Kidney (tissue), 14 donors: ENCODE measurements around the gene MTCL1. TPM values are rescaled to one million over a fixed set of nuclear protein-coding genes. Genes with fewer than 3 reads are reported as not detected.

Source experiments
- DNase-seq, 5 donors: peaks; one replicate each; pipeline ENCODE4 v3.0.0-alpha.2; 2013 to 2020
- FAIRE-seq: peaks from 2 replicates; lab custom pipeline; 2012; peaks lifted over from hg19 to GRCh38; lab: Jason Lieb, UNC
- H3K27ac ChIP-seq, 2 donors: one replicate each; pipeline ENCODE4 v1.7.0; 2013; ENCODE audit warnings: low read depth in 2 of 2, low read length in 2 of 2, inconsistent platforms in 1 of 2
- H3K27me3 ChIP-seq: one replicate; pipeline ENCODE4 v1.7.1; 2013; ENCODE audit warnings: low read length, inconsistent platforms; ENCODE audit not compliant: control insufficient read depth, insufficient read depth
- H3K36me3 ChIP-seq, 3 donors: one replicate each; pipeline versions ENCODE4 v1.7.0 to v1.7.1; 2013; ENCODE audit warnings: low read length in 3 of 3, control low read depth in 1 of 3, inconsistent platforms in 1 of 3; ENCODE audit not compliant: insufficient read depth in 3 of 3, control insufficient read depth in 2 of 3
- H3K4me1 ChIP-seq, 3 donors: one replicate each; pipeline versions ENCODE4 v1.7.0 to v1.7.1; 2013; ENCODE audit warnings: low read length in 3 of 3, inconsistent platforms in 1 of 3, low read depth in 1 of 3; ENCODE audit not compliant: control insufficient read depth in 2 of 3, insufficient read depth in 2 of 3
- H3K4me3 ChIP-seq, 3 donors: one replicate each; pipeline versions ENCODE4 v1.7.0 to v1.8.1; 2013; ENCODE audit warnings: low read length in 3 of 3, control low read depth in 1 of 3, inconsistent platforms in 1 of 3
- H3K9ac ChIP-seq, 3 donors: one replicate each; pipeline versions ENCODE4 v1.7.0 to v1.7.1; 2013; ENCODE audit warnings: low read length in 3 of 3, control low read depth in 1 of 3, inconsistent platforms in 1 of 3
- H3K9me3 ChIP-seq, 3 donors: one replicate each; pipeline versions ENCODE4 v1.7.0 to v1.7.1; 2013; ENCODE audit warnings: low read length in 3 of 3, control low read depth in 1 of 3, inconsistent platforms in 1 of 3; ENCODE audit not compliant: control insufficient read depth in 2 of 3, insufficient read depth in 1 of 3
- intact Hi-C: fragments of 100-400 bp; cut with DNase I; formaldehyde crosslinking; loops from one replicate; pipeline ENCODE4 v1.11.1; 2022
- polyA plus RNA-seq: library from polyadenylated mRNA; stranded (reverse); fragments of 350-450 nt; fragmentation: Illumina TruSeq; extraction: RNeasy Lipid Tissue Mini Kit (QIAGEN cat#74804); gene quantifications from one replicate; pipeline ENCODE4 v1.2.3, GENCODE V29; 2014; ENCODE audit warnings: low read depth, low replicate concordance; ENCODE audit not compliant: insufficient read depth
- total RNA-seq: library from RNA; stranded (reverse); fragmentation: NEBNext Ultra II Directional; extraction: Animal tissue kit (Norgen Biotek cat#: 25700); gene quantifications from one replicate; pipeline ENCODE4 v1.2.1, GENCODE V29; 2021
- TF ChIP-seq, protein P1 (sequence below): IDR thresholded peaks from 3 replicates; pipeline ENCODE4 v1.5.1; 2012; ENCODE audit warnings: mild to moderate bottlenecking, moderate library complexity, borderline replicate concordance; ENCODE audit not compliant: insufficient read depth; ENCODE audit errors: extremely low read depth
- donor health status: control.
- donor health status: control.
- donor health status: control.
- donor health status: control.
- donor health status: control.
- donor health status: DM: yes; HTN: yes; CAD: no.
- donor health status: Normal renal cell carcinoma (clear cell type).

Gene MTCL1
- total and polyA plus RNA-seq, 2 donors from 2014 or later, result 2.5 to 15.3 TPM

DNA sequence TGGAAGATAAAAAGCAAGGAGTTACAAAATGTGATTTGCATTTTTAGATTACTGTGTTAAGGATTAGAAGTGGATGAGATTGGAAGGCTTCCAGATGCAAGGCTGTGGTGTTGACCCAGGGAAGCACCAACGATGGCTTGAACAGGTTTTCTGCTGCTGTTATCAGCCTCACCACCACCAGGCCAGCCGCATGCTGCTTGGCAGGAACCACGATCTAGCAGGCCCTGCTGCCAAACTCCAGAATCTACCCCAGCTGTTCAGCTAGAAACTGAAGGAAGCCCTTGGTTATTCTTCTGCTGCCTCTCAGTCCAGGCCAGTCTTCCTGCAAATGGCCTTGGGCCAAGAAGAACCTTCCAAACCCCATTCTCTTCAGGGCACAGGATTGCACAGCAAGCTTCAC, 133.9 kb downstream of the MTCL1 start:
- FAIRE-seq (no peak), DNase-seq (no peak)
- TF ChIP-seq, protein P1, sequence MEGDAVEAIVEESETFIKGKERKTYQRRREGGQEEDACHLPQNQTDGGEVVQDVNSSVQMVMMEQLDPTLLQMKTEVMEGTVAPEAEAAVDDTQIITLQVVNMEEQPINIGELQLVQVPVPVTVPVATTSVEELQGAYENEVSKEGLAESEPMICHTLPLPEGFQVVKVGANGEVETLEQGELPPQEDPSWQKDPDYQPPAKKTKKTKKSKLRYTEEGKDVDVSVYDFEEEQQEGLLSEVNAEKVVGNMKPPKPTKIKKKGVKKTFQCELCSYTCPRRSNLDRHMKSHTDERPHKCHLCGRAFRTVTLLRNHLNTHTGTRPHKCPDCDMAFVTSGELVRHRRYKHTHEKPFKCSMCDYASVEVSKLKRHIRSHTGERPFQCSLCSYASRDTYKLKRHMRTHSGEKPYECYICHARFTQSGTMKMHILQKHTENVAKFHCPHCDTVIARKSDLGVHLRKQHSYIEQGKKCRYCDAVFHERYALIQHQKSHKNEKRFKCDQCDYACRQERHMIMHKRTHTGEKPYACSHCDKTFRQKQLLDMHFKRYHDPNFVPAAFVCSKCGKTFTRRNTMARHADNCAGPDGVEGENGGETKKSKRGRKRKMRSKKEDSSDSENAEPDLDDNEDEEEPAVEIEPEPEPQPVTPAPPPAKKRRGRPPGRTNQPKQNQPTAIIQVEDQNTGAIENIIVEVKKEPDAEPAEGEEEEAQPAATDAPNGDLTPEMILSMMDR, result no peak
- Histone ChIP-seq H3K4me3 (no peak overlapping the region), H3K4me1 (no peaks in the 10 kb centered on the region), H3K36me3 (no peaks in the 10 kb centered on the region), H3K9me3 (peaks cover 0 to 12% (median 0%) of the 10 kb centered on the region in 3 donors), H3K27me3 (no peaks in the 10 kb centered on the region), H3K27ac (no peak overlapping the region), H3K9ac (no peak overlapping the region)
- intact Hi-C loops, result no loop called here

- FAIRE-seq, result no peak
- Histone ChIP-seq H3K9me3 (peaks cover 0 to 10% (median 0%) of the 10 kb centered on the region in 3 donors), H3K4me3 (no peak overlapping the region), H3K36me3 (no peaks in the 10 kb centered on the region), H3K27me3 (no peaks in the 10 kb centered on the region), H3K9ac (no peak overlapping the region), H3K27ac (no peak overlapping the region), H3K4me1 (no peaks in the 10 kb centered on the region)
- no peak for DNase-seq
- intact Hi-C loops, result no loop called here
- TF ChIP-seq, protein P1, result no peak
Measured at GRCh38 chr18:8841781-8842485, 136.6 kb downstream of the MTCL1 start.

DNA sequence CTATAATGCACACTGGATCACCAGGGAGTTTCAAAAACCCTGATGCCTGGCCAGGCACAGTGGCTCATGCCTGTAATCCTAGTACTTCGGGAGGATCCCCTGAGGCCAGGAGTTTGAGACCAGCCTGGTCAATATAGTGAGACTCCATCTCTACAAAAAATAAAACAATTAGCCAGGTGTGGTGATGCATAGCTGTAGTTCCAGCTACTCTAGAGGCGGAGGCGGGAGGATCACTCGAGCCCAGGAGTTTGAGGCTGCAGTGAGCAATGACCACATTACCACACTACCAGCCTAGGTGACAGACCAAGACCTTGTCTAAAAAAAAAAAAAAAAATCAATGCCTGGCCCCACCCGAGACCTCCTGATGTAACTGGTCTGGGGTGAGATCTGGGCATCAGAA, 137.2 kb downstream of the MTCL1 start:
- Histone ChIP-seq H3K9me3 (peaks cover 0 to 4% (median 0%) of the 10 kb centered on the region in 3 donors), H3K27ac (no peak overlapping the region), H3K4me3 (no peak overlapping the region), H3K36me3 (no peaks in the 10 kb centered on the region), H3K9ac (no peak overlapping the region), H3K4me1 (no peaks in the 10 kb centered on the region), H3K27me3 (no peaks in the 10 kb centered on the region)
- intact Hi-C loops, result no loop called here
- FAIRE-seq (no peak), DNase-seq (no peak)
- TF ChIP-seq, protein P1, result no peak

DNA sequence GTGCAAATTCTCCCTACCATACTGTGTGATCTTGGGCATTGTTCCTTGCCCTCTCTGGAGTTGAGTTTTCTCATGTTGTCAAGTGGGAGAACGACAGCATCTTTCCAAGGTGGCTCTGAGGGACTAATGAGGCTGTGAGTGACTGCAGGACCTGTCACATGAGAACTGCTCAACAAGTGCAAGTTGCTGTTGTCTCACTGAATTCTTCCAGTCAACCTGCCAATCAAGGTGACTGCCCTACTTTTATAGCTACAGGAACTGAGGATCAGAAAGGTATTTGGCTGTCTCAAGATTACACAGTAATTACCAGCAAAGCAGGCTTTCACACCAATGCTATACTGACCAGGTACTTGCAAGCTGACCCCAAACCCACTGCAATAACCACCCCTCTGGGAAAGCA, 137.6 kb downstream of the MTCL1 start:
- Histone ChIP-seq H3K9ac (no peak overlapping the region), H3K27ac (no peak overlapping the region), H3K27me3 (no peaks in the 10 kb centered on the region), H3K36me3 (no peaks in the 10 kb centered on the region), H3K9me3 (no peaks in the 10 kb centered on the region), H3K4me1 (no peaks in the 10 kb centered on the region), H3K4me3 (no peak overlapping the region)
- FAIRE-seq (no peak), DNase-seq (no peak)
- intact Hi-C loops, result no loop called here
- TF ChIP-seq, protein P1, result no peak
